GM18519 (cell line): ENCODE measurements around the gene STX8.
"Not testable (repeated sequence)": the region's sequence is repeated elsewhere in the genome, so short reads cannot be mapped to it uniquely, and the experiment has no call there.

Experiments
- ATAC-seq: cut with Tn5 transposase; IDR thresholded peaks from one replicate; pipeline ENCODE4 v1.9.1; 2021; ENCODE audit warnings: mild to moderate bottlenecking, moderate library complexity; ENCODE audit not compliant: unreplicated experiment, low FRiP score

The STX8 gene

DNA sequence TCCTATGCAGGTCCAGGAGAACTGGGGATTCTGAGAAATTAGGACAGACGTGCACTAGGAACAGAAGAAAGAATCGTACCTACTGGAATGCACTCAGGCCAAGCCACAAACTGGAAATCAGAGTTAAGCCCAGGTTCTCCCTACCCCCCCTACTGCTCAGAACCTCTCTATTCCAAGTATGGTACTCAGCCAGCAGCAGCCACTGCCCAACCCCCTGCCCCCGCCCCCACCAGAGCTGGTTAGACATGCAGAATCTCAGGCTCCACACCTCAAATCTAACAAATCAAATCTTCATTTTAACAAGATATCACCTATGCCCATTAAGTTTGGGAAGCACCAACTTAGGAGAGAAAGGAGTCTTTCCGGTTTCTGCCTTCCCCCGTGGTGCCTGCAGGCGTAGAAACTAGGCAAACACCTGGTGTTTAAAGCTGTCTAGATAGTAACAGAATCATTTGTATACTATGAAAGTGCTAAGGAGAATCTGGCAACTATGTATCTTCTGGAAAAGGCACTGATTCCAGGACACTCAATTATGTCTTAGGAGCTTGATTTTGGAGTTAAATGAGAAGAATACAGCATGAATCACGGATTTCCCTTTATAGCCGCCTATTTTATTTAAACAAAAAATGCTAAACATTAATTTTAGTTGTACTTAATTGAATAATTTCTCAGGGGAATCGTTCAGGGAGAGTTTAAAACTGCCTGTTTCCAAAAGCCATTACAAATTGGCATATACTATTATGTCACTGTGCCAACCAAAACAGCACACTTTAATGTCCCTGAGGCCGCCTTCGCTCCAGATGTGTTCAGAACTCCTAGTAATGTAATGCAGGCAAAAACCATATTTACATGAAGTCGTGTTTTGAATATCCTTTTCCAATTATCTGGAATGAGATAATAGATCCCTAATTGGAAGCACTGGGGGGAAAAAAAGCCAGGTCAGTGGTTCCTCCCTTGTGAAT lies 166.5 kb downstream of the STX8 start:
- ATAC-seq, result no peak

DNA sequence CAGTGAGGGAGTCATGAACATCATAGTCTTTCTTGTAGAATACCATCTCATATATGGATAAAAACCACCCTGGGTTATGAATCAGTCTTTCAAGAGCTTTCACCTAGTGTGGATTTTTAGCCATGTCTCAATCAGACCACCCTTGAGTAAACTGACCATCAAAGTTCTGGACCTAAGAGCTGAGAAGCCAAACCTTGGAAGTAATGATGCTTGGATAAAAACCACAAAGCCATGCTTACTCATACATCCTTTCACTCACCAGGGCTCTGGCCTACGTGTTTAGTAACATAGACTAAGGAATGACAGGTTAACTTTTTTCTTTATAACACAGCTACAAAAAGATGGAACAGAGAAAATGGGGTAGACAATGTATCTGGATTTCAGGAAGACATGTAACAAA lies 167.2 kb downstream of the STX8 start:
- no peak for ATAC-seq

DNA sequence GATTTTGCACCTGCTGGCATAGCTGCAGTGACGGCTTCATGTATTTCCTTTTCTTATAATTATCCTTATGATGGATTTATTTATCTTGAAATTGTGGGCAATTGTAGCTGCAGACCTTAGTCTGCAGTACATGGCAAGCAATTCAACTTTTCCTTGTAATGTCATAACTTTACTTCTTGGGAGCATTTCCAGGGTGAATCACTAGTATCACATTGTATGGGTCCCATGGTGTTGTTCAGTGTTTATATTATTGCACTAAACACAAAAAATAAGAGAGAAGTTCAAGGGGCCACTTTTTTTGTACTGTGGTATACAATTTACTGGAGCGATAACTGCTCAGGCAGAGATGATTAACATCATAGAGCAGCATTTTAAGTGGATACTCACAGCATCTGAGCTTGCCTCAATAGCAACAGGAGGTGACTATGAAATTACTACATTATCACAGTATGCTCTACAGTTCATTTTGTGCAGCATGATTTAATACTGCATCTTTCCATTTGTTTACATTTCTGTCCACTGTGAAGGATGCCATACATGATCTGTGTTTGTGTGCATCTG lies 169.5 kb downstream of the STX8 start:
- no peak for ATAC-seq

DNA sequence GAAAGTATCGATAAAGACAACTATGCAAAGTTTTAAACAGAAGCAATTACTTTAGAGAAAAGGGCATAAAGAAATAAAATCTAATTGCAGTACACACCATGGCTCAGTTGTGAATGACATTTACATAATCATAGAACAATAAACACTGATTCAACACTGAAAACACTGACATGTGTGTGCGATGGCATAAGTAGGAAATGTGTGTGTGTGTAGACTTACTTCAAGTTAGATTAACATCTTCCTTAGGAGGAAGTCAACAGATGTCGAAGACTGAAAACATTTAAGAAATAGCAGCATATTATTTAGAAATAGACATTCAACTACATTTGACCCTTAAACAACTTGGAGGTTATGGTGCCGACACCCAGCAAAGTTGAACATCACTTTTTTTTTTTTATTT lies 172.4 kb downstream of the STX8 start:
- ATAC-seq, result no peak

DNA sequence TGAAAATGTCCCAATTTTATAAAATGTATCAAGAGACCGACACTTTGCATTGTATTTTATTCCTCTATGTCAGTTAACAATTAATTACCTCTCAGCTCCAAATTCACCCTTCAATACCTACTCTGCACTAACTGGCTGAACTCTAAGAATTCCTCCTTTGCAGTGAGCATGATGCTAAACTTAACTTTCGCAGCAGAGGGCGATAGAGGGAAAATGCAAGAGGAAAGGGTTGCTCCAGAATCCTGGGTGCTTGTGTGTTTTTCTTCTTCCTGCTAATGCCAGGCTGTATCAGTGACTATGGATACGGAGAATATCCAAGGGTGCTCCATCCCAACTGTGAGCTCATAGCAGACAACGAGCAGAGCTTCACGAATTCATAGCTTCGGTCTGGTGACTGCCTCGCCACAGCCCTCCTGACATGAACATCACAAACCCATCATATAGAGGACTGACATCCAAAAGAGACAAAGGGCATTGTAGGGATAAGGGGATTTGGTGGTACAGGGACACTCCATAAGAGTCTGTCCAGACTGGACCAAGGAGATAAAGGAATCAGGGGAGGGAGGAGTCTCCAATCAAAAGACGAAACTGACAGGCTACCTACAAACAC lies 172.9 kb downstream of the STX8 start:
- no peak for ATAC-seq

DNA sequence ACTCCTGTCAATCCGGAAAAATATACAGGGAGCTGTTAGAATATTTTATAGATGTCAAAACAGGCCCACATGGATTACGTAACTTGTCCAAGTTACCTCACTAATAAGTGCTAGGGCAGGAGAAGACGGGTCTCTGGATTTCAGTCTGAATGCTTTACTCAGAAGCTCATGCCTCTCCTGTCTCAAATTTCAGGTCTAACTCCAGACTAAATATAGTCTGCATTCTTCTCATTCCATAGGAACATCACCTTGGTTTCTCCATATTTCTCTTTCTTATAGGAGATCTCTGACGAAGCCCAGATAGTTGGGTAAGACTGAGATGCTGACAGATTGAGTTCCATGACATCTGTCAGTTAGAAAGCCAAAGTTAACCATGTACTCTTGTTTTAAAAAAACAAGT lies 174.2 kb downstream of the STX8 start:
- no peak for ATAC-seq

DNA sequence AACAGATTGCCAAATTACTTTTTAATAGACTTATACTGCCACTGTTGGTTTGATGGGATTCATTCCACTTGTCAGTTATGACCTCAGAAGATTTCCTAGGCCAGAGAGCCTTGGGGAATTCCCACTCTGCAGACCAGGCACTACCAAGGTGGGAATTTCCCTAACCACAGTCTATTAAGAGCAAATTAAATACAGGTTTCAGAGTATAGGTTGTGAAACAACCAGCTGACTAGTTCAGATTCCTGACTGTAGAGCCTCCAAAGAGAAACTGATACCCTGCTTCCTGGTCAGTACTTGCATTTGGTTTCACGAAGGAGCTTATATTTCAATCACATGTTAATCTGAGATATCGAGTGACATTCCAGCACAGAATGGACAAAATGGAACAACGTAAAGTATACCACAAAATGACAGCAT lies 186.5 kb downstream of the STX8 start:
- peak; percentile 51 for ATAC-seq

DNA sequence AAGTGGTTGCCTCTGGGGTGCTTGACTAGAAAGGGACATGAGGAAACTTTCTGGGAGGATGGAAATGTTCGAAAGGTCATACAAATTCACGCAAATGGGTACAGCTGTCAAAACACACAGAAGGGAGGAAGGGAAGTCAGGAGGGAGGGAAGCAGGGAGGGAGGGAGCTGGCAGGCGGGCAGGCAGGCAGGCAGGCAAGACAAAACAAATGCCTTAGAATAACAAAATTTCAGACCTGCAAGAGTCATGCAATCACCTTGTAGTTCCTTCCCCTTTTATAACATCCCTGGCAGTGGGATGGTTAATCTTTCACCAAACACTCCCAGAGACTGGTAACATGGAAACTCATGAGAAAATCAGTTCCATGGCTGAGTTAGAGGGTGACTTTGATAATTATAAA lies 189.2 kb downstream of the STX8 start:
- ATAC-seq, result no peak

DNA sequence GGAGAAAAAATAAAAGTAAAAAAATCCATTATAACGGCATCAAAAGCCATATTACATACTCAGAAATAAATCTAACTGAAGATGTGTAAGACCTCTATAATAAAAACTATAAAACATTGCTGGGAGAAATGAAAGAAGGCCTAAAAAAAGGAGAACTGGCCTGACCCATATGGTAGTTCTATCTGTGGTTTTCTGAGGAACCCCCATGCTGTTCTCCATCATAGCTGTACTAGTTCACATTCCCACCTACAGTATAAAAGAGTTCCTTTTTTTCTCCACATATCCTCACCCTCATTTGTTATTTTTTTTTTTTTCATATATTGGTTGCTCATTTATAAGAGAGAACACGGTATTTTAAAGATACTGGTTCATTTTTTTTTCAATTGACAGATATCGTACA lies 191.8 kb downstream of the STX8 start:
- ATAC-seq, result no peak

DNA sequence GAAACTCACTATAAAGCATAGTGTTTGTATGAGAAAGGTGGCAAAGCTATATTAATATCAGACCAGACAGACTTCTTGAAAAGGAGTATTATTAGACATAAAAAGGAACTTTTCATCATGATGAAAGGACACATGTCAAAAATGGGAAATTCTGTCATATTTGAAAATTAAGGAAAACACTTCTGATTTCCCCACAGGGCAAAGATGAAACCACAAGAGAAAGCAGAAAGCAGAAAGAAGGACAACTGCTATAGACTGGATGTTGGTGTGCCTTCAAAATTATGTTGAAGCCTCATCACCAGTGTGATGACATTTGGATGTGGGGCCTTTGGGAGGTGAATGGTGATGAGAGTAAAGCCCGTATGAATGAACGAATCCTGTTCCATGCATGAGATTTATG lies 193.0 kb downstream of the STX8 start:
- no peak for ATAC-seq

DNA sequence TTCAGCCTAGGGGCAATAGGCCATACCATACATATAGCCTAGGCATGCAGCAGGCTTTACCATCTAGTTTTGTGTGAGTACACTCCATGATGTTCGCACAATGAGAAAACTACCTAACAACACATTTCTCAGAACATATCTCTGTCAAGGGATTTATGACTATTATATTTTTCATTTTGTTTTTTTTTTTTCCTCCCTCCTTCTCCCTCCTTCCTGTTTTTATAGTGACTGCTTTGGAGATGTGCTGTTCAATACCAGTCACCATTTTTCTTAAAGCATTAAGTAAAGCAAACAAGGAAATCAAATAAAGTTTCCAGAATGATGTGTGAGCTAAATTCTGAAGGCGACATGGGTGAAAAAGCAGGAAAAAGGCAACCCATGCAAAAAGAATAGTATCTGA lies 194.6 kb downstream of the STX8 start:
- ATAC-seq, result no peak

DNA sequence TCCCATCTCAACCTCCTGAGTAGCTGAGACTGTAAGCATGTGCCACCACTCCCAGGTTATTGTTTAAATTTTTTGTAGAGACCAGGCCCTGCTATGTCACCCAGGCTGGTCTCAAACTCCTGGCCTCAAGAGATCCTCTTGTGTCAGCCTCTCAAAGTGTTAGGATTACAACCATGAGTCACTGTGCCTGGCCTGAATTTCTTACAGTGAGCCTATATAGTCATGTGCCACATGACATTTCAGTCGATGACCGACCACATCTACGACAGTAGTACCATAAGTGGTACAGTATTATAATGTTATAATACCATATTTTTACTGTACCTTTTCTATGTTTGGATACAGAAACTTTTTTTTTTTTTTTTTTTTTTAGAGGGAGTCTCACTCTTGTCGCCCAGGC lies 195.3 kb downstream of the STX8 start:
- ATAC-seq, result no peak

DNA sequence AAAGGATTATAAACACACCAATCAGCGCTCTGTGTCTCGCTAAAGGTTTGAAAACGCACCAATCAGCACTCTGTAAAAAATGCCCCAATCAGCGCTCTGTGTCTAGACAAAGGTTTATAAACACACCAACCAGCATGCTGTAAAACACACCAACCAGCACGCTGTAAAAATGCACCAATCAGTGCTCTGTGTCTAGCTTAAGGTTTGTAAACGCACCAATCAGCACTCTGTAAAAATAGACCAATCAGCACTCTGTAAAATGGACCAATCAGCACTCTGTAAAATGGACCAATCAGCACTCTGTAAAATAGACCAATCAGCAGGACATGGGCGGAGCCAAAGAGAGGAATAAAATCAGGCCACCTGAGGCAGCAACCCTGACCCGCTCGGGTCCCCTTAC lies 199.4 kb downstream of the STX8 start:
- ATAC-seq, result not testable (repeated sequence)

DNA sequence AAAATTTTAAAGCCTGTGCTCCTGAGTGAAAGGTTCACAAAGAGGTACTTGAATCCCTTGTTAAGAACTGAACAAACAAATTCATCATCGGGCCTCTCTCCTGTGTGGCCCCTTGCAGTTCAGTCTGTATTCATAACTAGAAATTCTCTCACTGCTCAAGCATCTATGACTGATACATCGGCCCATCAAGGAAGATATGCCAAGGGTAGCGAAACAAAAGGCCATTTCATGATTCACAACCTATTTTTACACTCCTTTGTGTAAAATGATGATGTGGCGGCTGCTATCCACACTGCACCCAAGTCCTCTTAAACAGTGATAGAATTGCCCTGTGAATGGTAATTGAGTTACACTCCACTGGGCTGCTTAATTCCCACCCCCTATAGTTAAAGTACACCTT lies 204.6 kb downstream of the STX8 start:
- ATAC-seq, result no peak

DNA sequence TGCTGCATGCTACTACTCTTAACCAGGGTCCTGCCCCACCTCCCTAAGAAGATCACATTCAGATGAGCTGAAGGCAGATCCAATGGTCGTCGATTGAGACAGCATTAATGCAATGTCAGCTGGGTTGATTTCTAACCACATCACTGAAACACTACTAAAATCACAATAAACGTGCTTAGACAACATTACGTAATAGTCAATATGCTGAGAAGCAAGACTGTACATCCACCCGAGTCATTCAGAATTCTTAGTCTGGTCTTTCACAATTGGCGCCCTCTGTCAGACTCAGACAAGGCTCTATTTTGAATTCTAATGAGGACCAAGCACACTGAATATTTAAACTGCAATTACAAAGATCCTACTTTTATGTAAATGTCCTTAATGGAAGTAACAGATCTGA lies 205.2 kb downstream of the STX8 start:
- no peak for ATAC-seq

DNA sequence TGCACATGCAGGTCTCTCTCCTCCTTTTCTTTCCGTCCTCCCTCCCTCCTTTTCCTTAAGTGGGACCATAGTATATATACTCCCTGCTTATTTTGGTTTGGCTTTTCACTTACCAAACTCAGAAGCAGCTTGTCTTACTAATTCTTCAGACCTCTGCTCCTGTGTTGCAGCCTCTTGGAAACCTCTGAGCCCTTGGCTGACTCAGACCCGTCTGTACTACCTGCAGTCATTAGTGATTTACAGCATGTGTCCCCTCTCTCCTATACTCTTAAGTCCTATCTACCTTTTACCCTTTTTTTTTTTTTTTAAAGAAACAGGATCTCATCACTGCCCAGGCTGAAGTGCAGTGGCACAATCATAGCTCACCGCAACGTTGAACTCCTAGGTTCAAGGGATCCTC lies 207.0 kb downstream of the STX8 start:
- no peak for ATAC-seq

DNA sequence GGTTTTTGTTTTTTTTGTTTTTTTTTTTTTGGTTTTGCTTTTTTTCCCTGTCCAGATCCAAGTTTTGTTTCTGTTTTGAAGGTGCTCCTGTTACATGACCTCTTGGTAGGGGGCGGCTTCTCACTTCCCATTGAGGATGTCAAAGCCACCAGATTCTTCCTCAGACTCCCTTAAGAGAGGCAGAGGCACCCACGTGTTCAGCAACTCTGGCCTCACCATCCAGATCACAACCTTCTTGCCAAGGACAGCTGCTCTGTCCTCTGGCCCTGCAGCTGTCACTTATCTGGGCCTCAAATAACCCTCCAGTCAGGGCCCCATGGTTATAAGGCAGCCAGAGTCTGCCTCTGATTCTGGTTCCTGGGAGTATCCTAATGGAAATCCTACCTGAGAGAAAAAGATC lies 208.5 kb downstream of the STX8 start:
- ATAC-seq, result no peak

DNA sequence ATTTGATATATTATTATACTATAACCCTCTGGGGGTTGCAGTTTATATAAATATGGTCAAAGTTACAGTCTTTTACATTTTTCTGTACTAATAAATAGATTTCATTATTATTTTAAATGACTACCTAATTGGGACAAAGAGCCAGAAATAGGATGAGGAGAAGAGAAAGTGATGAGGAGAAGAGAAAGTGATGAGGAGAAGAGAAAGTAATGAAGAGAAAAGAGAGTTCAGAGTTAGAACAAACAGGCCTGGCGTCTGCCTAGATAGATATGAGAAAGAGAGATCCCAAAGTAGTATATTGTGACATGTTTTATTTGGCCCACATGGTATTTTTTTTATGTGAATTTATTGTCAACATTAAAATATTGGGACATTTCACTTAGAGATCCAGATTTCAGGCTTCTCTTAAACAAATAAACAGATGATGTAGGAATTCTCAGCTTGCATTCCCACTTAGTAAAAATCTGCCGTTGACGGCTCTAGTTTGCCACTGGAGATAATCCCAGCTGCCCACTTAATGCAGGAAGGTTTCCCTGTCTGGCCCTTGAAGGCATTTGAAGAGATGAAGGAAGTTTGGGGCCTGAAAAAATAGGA lies 210.7 kb downstream of the STX8 start:
- ATAC-seq, result no peak

DNA sequence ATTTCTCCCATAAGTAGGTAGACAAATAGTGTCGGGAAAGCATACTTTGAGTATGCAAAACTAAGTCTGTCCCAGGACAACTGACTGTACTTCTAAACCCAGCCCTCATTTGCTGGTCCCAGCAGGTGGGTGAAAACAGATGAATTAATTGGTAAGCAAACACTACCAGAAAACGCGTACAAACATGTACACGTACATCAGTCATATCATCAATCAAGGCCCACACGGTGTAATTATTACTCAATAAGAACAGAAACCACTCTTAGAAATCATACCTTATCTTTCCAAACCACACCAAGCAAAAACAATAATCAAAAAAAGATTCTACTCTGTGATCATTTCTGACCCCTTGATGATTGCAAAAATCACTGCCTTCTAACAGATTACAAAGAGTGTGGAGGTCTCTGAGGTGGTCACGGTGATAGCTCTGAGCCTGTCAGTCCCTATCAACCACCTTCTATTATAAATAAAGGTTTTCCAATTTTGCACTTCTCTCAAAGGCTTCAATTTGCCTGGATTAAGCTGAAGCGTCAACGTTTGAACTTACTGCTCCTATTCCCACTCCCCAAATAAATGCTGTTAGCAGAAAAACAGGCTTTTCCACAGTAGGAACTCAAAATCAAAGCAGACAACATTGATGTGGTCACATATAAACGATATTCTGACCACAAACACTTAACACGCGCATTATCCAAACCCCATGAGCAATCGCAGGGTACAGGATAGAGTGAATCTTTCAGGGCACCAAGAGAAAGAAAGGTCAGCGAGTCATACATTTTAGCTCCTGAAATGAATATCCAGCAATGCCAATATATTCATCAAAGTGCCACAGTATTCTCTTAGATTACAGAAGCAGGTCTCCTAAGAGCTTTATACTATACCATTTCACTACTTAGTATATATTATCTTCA lies 211.9 kb downstream of the STX8 start:
- ATAC-seq, result no peak

DNA sequence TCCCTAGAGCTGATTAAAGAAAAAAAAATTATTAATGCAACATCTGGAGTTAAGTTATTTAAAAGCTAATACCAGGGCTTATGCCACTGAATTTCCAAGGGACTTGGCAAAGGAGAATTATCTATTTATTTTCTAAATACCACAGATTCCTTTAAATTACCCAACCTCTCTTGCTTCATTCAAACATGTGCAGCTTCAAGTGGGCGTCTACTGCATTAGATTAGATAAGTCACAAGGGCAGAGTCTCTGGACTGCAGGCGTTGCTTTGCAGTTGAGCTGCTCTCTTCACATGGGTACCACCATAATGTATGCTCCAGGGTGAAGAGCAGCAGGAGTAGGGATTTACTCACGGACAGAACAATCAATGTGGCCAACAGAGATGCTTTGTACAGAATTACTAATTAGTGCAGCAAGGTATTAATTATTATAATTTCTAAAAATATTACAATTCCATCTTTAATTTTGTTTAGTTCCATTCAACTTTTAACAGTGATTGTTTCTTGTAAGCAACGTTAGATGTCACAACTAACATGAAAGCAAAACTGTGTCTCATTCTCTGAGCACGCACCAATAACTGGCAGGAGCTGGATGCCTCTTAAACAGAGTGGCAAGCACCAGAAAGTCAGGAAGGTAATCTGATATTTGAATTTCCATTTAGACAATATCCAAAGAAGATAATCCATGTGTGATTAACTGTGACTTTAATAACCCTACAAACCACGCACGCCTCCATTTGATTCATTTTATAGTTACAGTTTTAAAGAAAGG lies 214.2 kb downstream of the STX8 start:
- ATAC-seq, result no peak
